Measurements from ENCODE around the gene HOMER1.

The HOMER1 gene

DNA sequence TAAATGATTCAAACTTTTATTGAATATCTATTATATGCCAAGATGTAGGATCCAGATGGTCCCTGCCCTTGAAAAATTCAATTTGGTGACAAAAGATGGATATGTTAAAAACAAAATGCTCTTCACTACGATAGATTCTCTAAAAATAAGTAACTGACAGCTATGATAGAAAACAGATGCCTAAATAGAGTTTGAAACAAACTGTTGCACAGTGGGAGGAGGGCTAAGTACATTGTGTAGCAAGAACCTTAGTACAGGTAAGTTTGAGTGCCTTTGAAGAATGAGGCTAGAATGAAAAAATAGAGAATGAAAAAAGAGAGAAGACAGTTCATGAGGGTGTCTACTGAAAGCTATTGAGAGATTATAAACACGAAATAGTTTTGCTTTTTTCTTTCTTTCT lies 54.3 kb downstream of the HOMER1 start:
- Histone ChIP-seq H3K9me3 (ENCODE audit: control insufficient read depth in 2 of 2, low read length in 2 of 2) (no peaks in the 10 kb centered on the region), H3K27ac (ENCODE audit: low read length) (no peak overlapping the region), H3K4me1 (ENCODE audit: control insufficient read depth, insufficient read depth, low read length) (no peaks in the 10 kb centered on the region), H3K27me3 (ENCODE audit: control insufficient read depth in 1 of 2, insufficient read depth in 2 of 2, low read length in 2 of 2) (no peaks in the 10 kb centered on the region), H3K4me3 (ENCODE audit: low read length in 2 of 2) (no peak overlapping the region), H3K36me3 (ENCODE audit: control insufficient read depth in 2 of 2, insufficient read depth in 2 of 2, low read length in 2 of 2) (no peaks in the 10 kb centered on the region), H3K9ac (ENCODE audit: low read length in 2 of 2) (no peak overlapping the region)

DNA sequence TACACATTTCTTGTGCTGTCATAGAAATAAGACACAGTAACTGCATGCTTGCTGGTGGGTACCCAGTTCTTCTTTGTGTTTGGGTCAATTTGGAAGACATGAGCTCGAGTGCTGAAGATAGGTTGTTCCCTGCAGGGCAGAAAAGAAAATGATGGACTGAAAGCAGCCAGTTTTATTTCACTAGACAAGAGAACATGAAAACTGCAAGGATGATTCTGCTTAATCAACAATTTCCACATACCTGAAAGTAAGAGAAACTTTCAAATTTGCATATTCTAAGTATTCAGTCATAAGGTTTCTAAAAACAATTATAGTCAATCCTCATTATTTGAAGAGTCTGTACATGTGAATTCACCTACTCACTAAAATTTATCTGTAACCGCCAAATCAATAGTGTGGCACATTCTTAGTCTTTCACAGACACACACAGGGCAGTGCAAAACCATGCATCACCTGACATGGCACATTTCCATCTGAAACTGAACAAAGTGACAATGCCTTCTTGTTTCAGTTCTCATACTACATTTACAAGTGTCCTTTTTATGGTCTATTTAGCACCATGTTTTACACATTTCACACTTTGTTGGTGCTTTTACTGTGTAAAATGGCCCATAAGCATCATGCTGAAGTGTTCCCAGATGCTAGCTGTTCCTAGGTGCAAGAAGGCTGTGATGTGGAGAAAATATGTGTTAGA lies 56.9 kb downstream of the HOMER1 start:
- H3K9ac ChIP-seq (ENCODE audit: low read length in 2 of 2), result no peak overlapping the region

DNA sequence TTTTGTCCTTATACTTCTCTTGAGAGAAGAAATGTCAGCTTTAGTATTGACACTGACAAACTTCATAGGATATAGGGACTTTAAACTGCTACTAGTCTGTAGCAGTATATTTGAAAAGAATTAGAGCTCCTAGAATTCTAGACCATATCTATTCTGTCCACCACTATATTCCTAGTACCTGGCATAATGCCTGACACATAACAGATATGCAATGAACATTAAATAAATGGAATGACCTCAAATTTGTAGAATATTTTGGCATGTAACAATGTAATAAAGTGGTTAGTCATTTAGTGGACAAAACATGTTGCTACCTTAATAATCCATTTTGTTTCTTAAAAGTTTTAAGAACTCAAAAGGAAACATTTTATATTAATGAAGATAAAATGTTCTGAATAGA lies 57.5 kb downstream of the HOMER1 start:
- Histone ChIP-seq H3K36me3 (ENCODE audit: control insufficient read depth in 2 of 2, insufficient read depth in 2 of 2, low read length in 2 of 2) (no peaks in the 10 kb centered on the region), H3K4me3 (ENCODE audit: low read length in 2 of 2) (no peak overlapping the region), H3K9ac (ENCODE audit: low read length in 2 of 2) (no peak overlapping the region), H3K27ac (ENCODE audit: low read length) (no peak overlapping the region), H3K4me1 (ENCODE audit: control insufficient read depth, insufficient read depth, low read length) (no peaks in the 10 kb centered on the region), H3K9me3 (ENCODE audit: control insufficient read depth in 2 of 2, low read length in 2 of 2) (no peaks in the 10 kb centered on the region), H3K27me3 (ENCODE audit: control insufficient read depth in 1 of 2, insufficient read depth in 2 of 2, low read length in 2 of 2) (no peaks in the 10 kb centered on the region)

More for the DNA sequence above, 56.9 kb downstream of the HOMER1 start:
- Histone ChIP-seq H3K36me3 (ENCODE audit: control insufficient read depth in 2 of 2, insufficient read depth in 2 of 2, low read length in 2 of 2) (no peaks in the 10 kb centered on the region), H3K27ac (ENCODE audit: low read length) (no peak overlapping the region), H3K27me3 (ENCODE audit: control insufficient read depth in 1 of 2, insufficient read depth in 2 of 2, low read length in 2 of 2) (no peaks in the 10 kb centered on the region), H3K9me3 (ENCODE audit: control insufficient read depth in 2 of 2, low read length in 2 of 2) (no peaks in the 10 kb centered on the region), H3K4me1 (ENCODE audit: control insufficient read depth, insufficient read depth, low read length) (no peaks in the 10 kb centered on the region), H3K4me3 (ENCODE audit: low read length in 2 of 2) (no peak overlapping the region)

DNA sequence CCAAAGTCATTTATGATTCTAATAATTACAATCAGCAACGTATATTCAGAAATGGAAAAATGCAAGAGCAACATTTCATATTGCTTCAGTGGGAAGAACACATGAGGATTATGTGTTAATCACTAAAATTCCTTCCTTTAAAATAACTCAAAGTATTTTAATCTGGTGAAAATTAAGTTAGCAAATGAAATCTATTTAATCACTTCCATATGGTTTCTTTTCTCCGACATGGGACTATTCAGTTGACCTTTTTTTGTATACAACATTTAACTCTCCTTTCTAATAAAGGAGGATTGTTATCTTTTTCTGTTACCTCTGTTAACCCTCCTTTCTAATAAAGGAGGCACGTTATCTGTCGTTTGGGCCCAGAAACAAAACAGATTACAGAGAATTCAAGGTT lies 59.9 kb downstream of the HOMER1 start:
- H3K27ac ChIP-seq (ENCODE audit: low read length), result no peak overlapping the region
- H3K9me3 ChIP-seq (ENCODE audit: control insufficient read depth in 2 of 2, low read length in 2 of 2), result no peaks in the 10 kb centered on the region
- H3K9ac ChIP-seq (ENCODE audit: low read length in 2 of 2), result no peak overlapping the region
- no peak overlapping the region for H3K4me3 ChIP-seq (ENCODE audit: low read length in 2 of 2)
- no peaks in the 10 kb centered on the region for H3K36me3 ChIP-seq (ENCODE audit: control insufficient read depth in 2 of 2, insufficient read depth in 2 of 2, low read length in 2 of 2)
- no peaks in the 10 kb centered on the region for H3K27me3 ChIP-seq (ENCODE audit: control insufficient read depth in 1 of 2, insufficient read depth in 2 of 2, low read length in 2 of 2)
- H3K4me1 ChIP-seq (ENCODE audit: control insufficient read depth, insufficient read depth, low read length), result no peaks in the 10 kb centered on the region

DNA sequence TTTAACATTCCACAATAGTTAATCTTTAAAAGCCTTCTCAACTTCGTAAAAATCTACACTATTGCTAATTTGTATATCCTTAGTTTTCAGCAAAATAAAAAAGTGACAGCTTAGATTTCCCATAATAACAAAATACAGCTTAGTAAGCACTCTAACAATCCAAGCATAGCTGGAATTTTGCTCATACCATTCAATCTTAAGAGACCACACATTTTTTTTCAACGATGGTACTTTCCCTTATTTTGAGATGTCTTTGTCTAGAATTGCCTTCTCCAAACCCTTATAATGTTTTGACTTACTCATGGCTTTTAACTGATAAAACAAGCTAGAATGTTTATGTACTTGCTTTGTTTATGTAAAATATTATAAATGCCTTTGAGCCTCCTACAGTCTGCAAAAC lies 65.6 kb downstream of the HOMER1 start:
- Histone ChIP-seq H3K27ac (ENCODE audit: low read length) (no peak overlapping the region), H3K4me1 (ENCODE audit: control insufficient read depth, insufficient read depth, low read length) (no peaks in the 10 kb centered on the region), H3K9me3 (ENCODE audit: control insufficient read depth in 2 of 2, low read length in 2 of 2) (no peaks in the 10 kb centered on the region), H3K27me3 (ENCODE audit: control insufficient read depth in 1 of 2, insufficient read depth in 2 of 2, low read length in 2 of 2) (no peaks in the 10 kb centered on the region), H3K9ac (ENCODE audit: low read length in 2 of 2) (no peak overlapping the region), H3K36me3 (ENCODE audit: control insufficient read depth in 2 of 2, insufficient read depth in 2 of 2, low read length in 2 of 2) (no peaks in the 10 kb centered on the region), H3K4me3 (ENCODE audit: low read length in 2 of 2) (no peak overlapping the region)

DNA sequence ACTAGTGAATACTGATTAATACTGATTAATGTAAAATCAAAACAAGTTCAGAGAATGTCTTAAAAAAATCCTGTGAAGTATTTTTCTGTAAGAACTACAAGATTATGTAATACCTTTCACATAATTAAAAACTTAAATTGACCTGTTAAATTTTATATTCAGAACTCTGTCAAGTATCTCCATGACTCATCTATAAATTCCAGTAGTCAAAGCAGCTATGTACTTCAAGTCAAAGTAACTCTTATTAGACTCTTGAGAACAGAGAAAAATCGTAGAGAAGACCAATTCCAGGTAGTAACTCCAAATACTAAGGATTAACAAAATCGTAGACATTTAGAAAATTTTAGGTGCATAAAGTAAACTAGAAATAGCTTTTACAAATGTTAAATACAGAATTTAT lies 77.1 kb downstream of the HOMER1 start:
- Histone ChIP-seq H3K4me1 (ENCODE audit: control insufficient read depth, insufficient read depth, low read length) (no peaks in the 10 kb centered on the region), H3K4me3 (ENCODE audit: low read length in 2 of 2) (no peak overlapping the region), H3K36me3 (ENCODE audit: control insufficient read depth in 2 of 2, insufficient read depth in 2 of 2, low read length in 2 of 2) (no peaks in the 10 kb centered on the region), H3K9ac (ENCODE audit: low read length in 2 of 2) (no peak overlapping the region), H3K9me3 (ENCODE audit: control insufficient read depth in 2 of 2, low read length in 2 of 2) (no peaks in the 10 kb centered on the region), H3K27ac (ENCODE audit: low read length) (no peak overlapping the region), H3K27me3 (ENCODE audit: control insufficient read depth in 1 of 2, insufficient read depth in 2 of 2, low read length in 2 of 2) (no peaks in the 10 kb centered on the region)

DNA sequence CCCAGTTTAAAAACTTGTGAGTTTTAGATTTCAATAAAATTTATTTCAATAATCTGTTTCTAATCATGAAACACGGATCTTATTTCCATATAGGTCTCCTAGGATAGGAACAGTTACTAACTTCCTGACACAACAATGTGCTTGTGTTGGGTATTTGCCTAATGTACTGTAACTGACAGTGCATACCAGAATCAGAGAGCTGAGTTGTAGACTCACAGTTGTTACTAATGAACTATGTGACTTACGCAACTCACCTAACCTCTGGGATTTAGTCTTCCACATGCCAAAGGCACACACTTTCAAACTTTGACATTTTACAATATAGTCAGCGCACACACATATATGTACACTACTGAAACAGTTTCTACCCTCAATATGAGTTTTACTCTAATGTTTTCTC lies 77.7 kb downstream of the HOMER1 start:
- no peaks in the 10 kb centered on the region for H3K9me3 ChIP-seq (ENCODE audit: control insufficient read depth in 2 of 2, low read length in 2 of 2)
- no peak overlapping the region for H3K9ac ChIP-seq (ENCODE audit: low read length in 2 of 2)
- H3K27ac ChIP-seq (ENCODE audit: low read length), result no peak overlapping the region
- no peaks in the 10 kb centered on the region for H3K4me1 ChIP-seq (ENCODE audit: control insufficient read depth, insufficient read depth, low read length)
- H3K36me3 ChIP-seq (ENCODE audit: control insufficient read depth in 2 of 2, insufficient read depth in 2 of 2, low read length in 2 of 2), result no peaks in the 10 kb centered on the region
- no peak overlapping the region for H3K4me3 ChIP-seq (ENCODE audit: low read length in 2 of 2)
- H3K27me3 ChIP-seq (ENCODE audit: control insufficient read depth in 1 of 2, insufficient read depth in 2 of 2, low read length in 2 of 2), result no peaks in the 10 kb centered on the region

DNA sequence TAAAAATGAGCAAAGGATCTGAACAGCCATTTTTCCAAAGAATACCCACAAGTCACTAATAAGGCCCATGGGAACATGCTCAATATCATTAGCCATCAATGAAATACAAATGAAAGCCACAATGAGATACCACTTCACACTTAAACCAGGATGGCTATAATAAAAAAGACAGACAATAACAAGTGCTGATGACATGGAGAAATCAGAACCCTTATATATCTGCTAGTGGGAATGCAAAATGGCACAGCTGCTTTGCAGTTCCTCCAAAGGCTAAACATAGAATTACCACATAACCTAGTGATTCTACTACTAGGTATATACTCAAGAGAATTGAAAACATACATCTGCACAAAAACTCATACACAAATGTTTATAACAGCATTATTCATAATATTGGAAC lies 83.7 kb downstream of the HOMER1 start:
- no peaks in the 10 kb centered on the region for H3K36me3 ChIP-seq (ENCODE audit: control insufficient read depth in 2 of 2, insufficient read depth in 2 of 2, low read length in 2 of 2)
- H3K27ac ChIP-seq (ENCODE audit: low read length), result no peak overlapping the region
- H3K4me3 ChIP-seq (ENCODE audit: low read length in 2 of 2), result no peak overlapping the region
- H3K9me3 ChIP-seq (ENCODE audit: control insufficient read depth in 2 of 2, low read length in 2 of 2), result no peaks in the 10 kb centered on the region
- no peak overlapping the region for H3K9ac ChIP-seq (ENCODE audit: low read length in 2 of 2)
- H3K27me3 ChIP-seq (ENCODE audit: control insufficient read depth in 1 of 2, insufficient read depth in 2 of 2, low read length in 2 of 2), result no peaks in the 10 kb centered on the region
- no peaks in the 10 kb centered on the region for H3K4me1 ChIP-seq (ENCODE audit: control insufficient read depth, insufficient read depth, low read length)

DNA sequence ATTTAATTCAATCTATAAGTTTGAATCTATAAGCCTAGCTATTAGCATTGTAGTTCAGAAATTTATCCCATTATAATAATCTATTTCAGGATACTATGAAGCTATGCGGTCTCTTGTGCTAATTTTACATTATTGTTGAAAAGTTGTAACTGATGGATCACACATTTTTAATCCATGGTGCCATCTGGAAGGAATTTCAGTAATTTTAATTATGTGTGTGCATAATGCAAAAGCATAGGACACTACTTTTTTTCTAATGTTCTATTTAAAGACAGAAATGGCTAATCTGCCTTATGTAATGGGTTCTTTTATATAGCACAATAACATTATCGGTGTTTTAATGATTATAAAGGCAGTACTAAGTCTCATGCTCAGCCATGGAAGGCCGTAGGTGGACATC lies 90.6 kb downstream of the HOMER1 start:
- H3K36me3 ChIP-seq (ENCODE audit: control insufficient read depth in 2 of 2, insufficient read depth in 2 of 2, low read length in 2 of 2), result no peaks in the 10 kb centered on the region
- H3K4me1 ChIP-seq (ENCODE audit: control insufficient read depth, insufficient read depth, low read length), result no peaks in the 10 kb centered on the region
- H3K27ac ChIP-seq (ENCODE audit: low read length), result no peak overlapping the region
- no peaks in the 10 kb centered on the region for H3K27me3 ChIP-seq (ENCODE audit: control insufficient read depth in 1 of 2, insufficient read depth in 2 of 2, low read length in 2 of 2)
- no peak overlapping the region for H3K4me3 ChIP-seq (ENCODE audit: low read length in 2 of 2)
- H3K9ac ChIP-seq (ENCODE audit: low read length in 2 of 2), result no peak overlapping the region
- H3K9me3 ChIP-seq (ENCODE audit: control insufficient read depth in 2 of 2, low read length in 2 of 2), result no peaks in the 10 kb centered on the region

DNA sequence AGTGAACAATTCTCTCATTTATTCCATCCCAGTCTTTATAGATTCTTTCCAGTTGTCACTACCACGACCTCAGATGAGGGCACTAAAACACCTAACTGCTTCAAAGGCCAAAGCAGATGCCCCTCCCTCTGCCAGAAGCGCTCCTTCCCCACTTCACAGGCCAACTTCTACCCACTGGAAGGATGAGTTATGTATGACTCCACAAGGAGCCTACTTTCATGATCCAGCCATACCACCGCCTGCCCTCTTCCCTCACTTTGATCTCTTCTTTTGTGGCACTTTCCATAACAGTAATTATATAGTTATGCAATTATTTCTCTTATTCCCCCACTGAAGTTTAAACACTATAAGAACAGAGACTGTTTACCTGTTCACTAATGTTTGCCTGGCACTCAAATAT lies 93.7 kb downstream of the HOMER1 start:
- Histone ChIP-seq H3K4me1 (ENCODE audit: control insufficient read depth, insufficient read depth, low read length) (no peaks in the 10 kb centered on the region), H3K36me3 (ENCODE audit: control insufficient read depth in 2 of 2, insufficient read depth in 2 of 2, low read length in 2 of 2) (no peaks in the 10 kb centered on the region), H3K27ac (ENCODE audit: low read length) (no peak overlapping the region), H3K27me3 (ENCODE audit: control insufficient read depth in 1 of 2, insufficient read depth in 2 of 2, low read length in 2 of 2) (no peaks in the 10 kb centered on the region), H3K4me3 (ENCODE audit: low read length in 2 of 2) (no peak overlapping the region), H3K9ac (ENCODE audit: low read length in 2 of 2) (no peak overlapping the region), H3K9me3 (ENCODE audit: control insufficient read depth in 2 of 2, low read length in 2 of 2) (no peaks in the 10 kb centered on the region)

DNA sequence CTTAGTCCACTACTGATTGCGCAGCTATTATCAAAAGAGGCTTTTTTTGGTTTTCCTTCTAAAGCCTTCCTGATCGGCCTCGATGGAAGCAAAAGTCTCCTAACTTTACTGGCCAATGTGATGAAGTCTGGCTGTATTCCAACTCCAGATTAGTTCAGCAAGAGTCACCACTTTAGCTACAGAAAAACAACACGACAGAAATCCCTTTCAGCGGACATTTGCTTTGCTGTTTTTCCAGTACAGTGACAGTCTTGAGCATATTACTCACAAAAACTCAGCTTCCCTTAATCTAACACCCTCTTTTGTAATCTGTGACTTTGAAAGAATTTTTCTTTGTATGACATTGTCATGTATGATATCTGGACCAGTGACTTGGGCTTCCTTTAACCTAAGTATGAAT lies 95.7 kb downstream of the HOMER1 start:
- Histone ChIP-seq H3K36me3 (ENCODE audit: control insufficient read depth in 2 of 2, insufficient read depth in 2 of 2, low read length in 2 of 2) (no peaks in the 10 kb centered on the region), H3K9me3 (ENCODE audit: control insufficient read depth in 2 of 2, low read length in 2 of 2) (no peaks in the 10 kb centered on the region), H3K27me3 (ENCODE audit: control insufficient read depth in 1 of 2, insufficient read depth in 2 of 2, low read length in 2 of 2) (no peaks in the 10 kb centered on the region), H3K4me3 (ENCODE audit: low read length in 2 of 2) (no peak overlapping the region), H3K9ac (ENCODE audit: low read length in 2 of 2) (no peak overlapping the region), H3K27ac (ENCODE audit: low read length) (no peak overlapping the region), H3K4me1 (ENCODE audit: control insufficient read depth, insufficient read depth, low read length) (no peaks in the 10 kb centered on the region)

All from stomach smooth muscle (tissue), 2 donors.